Measurements from ENCODE around the gene ACLY. TPM values are rescaled to one million over a fixed set of nuclear protein-coding genes. Genes with fewer than 3 reads are reported as not detected.

ACLY gene
- total RNA-seq, 1 experiment from 2014 or later: 279 TPM

- Mint-ChIP-seq H3K9me3 (no peaks in the 10 kb centered on the region), H3K4me3 (0 out of 5 replicates have a peak overlapping the region, but pooled peaks of 1 of the 2 experiments have one; percentile 23), H3K4me1 (peaks cover 22% of the 10 kb centered on the region in 2 experiments), H3K27me3 (ENCODE audit: low read depth) (no peaks in the 10 kb centered on the region), H3K36me3 (ENCODE audit: insufficient read depth in 1 of 3, low read depth in 3 of 3) (peaks cover 65 to 90% (median 76%) of the 10 kb centered on the region in 3 experiments; a peak in 6 of 7 replicates), H3K27ac (peak overlapping the region in 2 of 3 experiments; percentile 49 to 70; a peak in 2 of 7 replicates)
- no peak overlapping the region for H3K4me2 ChIP-seq (ENCODE audit: insufficient read depth, insufficient read length, low read length)
- no peaks in the 10 kb centered on the region for H3K27me3 ChIP-seq (ENCODE audit: insufficient read depth, low read length)
- peaks cover 13% of the 10 kb centered on the region for H3K79me1 ChIP-seq (ENCODE audit: insufficient read depth, low read depth, low read length, poor library complexity, severe bottlenecking)
- H3K79me2 ChIP-seq (ENCODE audit: insufficient read depth, low read length): peaks cover 28% of the 10 kb centered on the region; the same call in 1 of the 2 replicates
- no peak overlapping the region for H3K4ac ChIP-seq (ENCODE audit: low read depth, low read length)
- no peak overlapping the region for H4K5ac ChIP-seq (ENCODE audit: insufficient read length, low read depth, low read length)
- no peak overlapping the region for H2BK15ac ChIP-seq (ENCODE audit: low read depth, low read length)
- H3K18ac ChIP-seq (ENCODE audit: insufficient read length, low read depth, low read length): no peak overlapping the region
- no peak overlapping the region for H3K9ac ChIP-seq (ENCODE audit: extremely low read depth, insufficient read length, low read length)
- H2BK20ac ChIP-seq (ENCODE audit: low read depth, low read length, poor library complexity, severe bottlenecking): no peak overlapping the region
- H3K56ac ChIP-seq (ENCODE audit: insufficient read length, low read depth, low read length): no peak overlapping the region
- no peak overlapping the region for H2BK12ac ChIP-seq (ENCODE audit: insufficient read length, low read depth, low read length)
- H2AFZ ChIP-seq (ENCODE audit: low read length): no peak overlapping the region
- no peak overlapping the region for H2AK5ac ChIP-seq (ENCODE audit: insufficient read length, low read length)
- no peak overlapping the region for H3T11ph ChIP-seq (ENCODE audit: low read length)
- no peak overlapping the region for H4K91ac ChIP-seq (ENCODE audit: insufficient read length, low read depth, low read length)
- WGBS (ENCODE audit: extremely low coverage, insufficient read length, low lambda C conversion rate): no CpG with 5 or more reads among the region's 13 CpGs
- H3K23ac ChIP-seq (ENCODE audit: insufficient read length, low read depth, low read length): no peak overlapping the region
- H3K14ac ChIP-seq (ENCODE audit: insufficient read depth, low read length): no peak overlapping the region
- H4K8ac ChIP-seq (replicated peaks; ENCODE audit: insufficient read length, low read depth, low read length): no peak overlapping the region
- H3K27ac ChIP-seq (ENCODE audit: insufficient read length, low read depth, low read length): no peak overlapping the region
- no peak overlapping the region for H2BK120ac ChIP-seq (ENCODE audit: low read depth, low read length, poor library complexity, severe bottlenecking)
- H3K23me2 ChIP-seq (ENCODE audit: insufficient read length, low read depth, low read length, poor library complexity, severe bottlenecking): no peaks in the 10 kb centered on the region
- H2BK5ac ChIP-seq (ENCODE audit: insufficient read length, low read length): no peak overlapping the region
- peaks cover 8% of the 10 kb centered on the region for H4K20me1 ChIP-seq (ENCODE audit: control insufficient read depth, insufficient read depth, insufficient read length)
- H3K4me1 ChIP-seq (ENCODE audit: insufficient read depth, low read length): no peaks in the 10 kb centered on the region; the same call in 1 of the 2 replicates
- DNase-seq: no peak
- TF ChIP-seq, protein P1, sequence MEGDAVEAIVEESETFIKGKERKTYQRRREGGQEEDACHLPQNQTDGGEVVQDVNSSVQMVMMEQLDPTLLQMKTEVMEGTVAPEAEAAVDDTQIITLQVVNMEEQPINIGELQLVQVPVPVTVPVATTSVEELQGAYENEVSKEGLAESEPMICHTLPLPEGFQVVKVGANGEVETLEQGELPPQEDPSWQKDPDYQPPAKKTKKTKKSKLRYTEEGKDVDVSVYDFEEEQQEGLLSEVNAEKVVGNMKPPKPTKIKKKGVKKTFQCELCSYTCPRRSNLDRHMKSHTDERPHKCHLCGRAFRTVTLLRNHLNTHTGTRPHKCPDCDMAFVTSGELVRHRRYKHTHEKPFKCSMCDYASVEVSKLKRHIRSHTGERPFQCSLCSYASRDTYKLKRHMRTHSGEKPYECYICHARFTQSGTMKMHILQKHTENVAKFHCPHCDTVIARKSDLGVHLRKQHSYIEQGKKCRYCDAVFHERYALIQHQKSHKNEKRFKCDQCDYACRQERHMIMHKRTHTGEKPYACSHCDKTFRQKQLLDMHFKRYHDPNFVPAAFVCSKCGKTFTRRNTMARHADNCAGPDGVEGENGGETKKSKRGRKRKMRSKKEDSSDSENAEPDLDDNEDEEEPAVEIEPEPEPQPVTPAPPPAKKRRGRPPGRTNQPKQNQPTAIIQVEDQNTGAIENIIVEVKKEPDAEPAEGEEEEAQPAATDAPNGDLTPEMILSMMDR (conservative IDR thresholded peaks at IDR 0.05): no peak
- H3K9me3 ChIP-seq (ENCODE audit: control insufficient read depth, low read depth, low read length): no peaks in the 10 kb centered on the region
These were observed 7.9 kb downstream of the ACLY start for GRCh38 chr17:41910701-41911391.

Measured in H9 (cell line).